Right cardiac atrium (tissue), 5 donors: ENCODE results near the gene TRIM27. TPM values are rescaled to one million over a fixed set of nuclear protein-coding genes. Genes with fewer than 3 reads are reported as not detected.
"Not testable (repeated sequence)": the region's sequence is repeated elsewhere in the genome, so short reads cannot be mapped to it uniquely, and the experiment has no call there.

ENCODE experiments used
- ATAC-seq, 2 donors: fragments of 200-7000 bp; cut with Tn5 transposase; one replicate each; pipeline versions ENCODE4 v1.8.0 to v1.9.1; 2020; ENCODE audit warnings: moderate library complexity in 2 of 2, mild to moderate bottlenecking in 1 of 2
- DNase-seq, 3 donors: peaks; one replicate each; pipeline ENCODE4 v3.0.0-alpha.2; 2020
- H3K27ac ChIP-seq: one replicate; pipeline ENCODE4 v1.5.1; 2013; ENCODE audit warnings: mild to moderate bottlenecking, low read length, control low read depth, moderate library complexity
- H3K27me3 ChIP-seq: one replicate; pipeline ENCODE4 v1.6.1; 2013; ENCODE audit not compliant: control insufficient read depth, insufficient read depth
- H3K4me1 ChIP-seq: one replicate; pipeline ENCODE4 v1.6.1; 2013; ENCODE audit warnings: low read length; ENCODE audit not compliant: control insufficient read depth, insufficient read depth
- H3K4me3 ChIP-seq: one replicate; pipeline ENCODE4 v1.5.1; 2013; ENCODE audit warnings: low read length, control low read depth
- H3K9me3 ChIP-seq: one replicate; pipeline ENCODE4 v1.6.1; 2013; ENCODE audit warnings: low read length; ENCODE audit not compliant: control insufficient read depth
- whole genome bisulfite sequencing: extraction: QIAGEN DNeasy Blood & Tissue Kit; methylation state at CpG from one replicate; pipeline ENCODE4 v1.1.7; 2013; 5-methylcytosine and 5-hydroxymethylcytosine counted together
- intact Hi-C, 4 donors: fragments of 100-400 bp; cut with DNase I; formaldehyde crosslinking; loops; one replicate each; pipeline versions ENCODE4 v1.11.0 to v1.14.0; 2022 to 2023
- long read RNA-seq, 4 donors: library from polyadenylated mRNA; unstranded; transcript quantifications; one replicate each; pipeline ENCODE4 v2.0.0, GENCODE V29; 2020 to 2021
- polyA plus RNA-seq: library from polyadenylated mRNA; stranded (reverse); fragments of 200-250 nt; gene quantifications from one replicate; pipeline ENCODE4 v1.2.3, GENCODE V29; 2013
- total RNA-seq, 4 donors: library from RNA; stranded (reverse); fragmentation: NEBNext Ultra II Directional; extraction: Animal tissue kit (Norgen Biotek cat#: 25700); gene quantifications; one replicate each; pipeline ENCODE4 v1.2.1, GENCODE V29; 2021
- donor health status: healthy with polysubstance abuse.
- donor health status: DM: no; HTN: yes; CAD: no.
- donor health status: DM: no; HTN: no; CAD: no.
- donor health status: DM: no; HTN: yes; CAD: no; lungs with severe emphysema.
- donor health status: DM: yes; HTN: yes; CAD: no.

The TRIM27 gene
- total RNA-seq: 10 to 100 TPM; 17.9 to 23.1 (median 22.0) TPM
- 16.8 TPM for polyA plus RNA-seq
- long read RNA-seq, donor 1, transcript TRIM27-202 (8 exons, 2,967 nt): major isoform, 58 of 61 reads
- long read RNA-seq, donor 1, partial matches to known transcripts: 0 of 61 reads
- long read RNA-seq, donor 1, other reads (novel, unspliced or antisense): 3 of 61 reads
- long read RNA-seq, donor 2, transcript TRIM27-202 (8 exons, 2,967 nt): major isoform, 39 of 42 reads
- long read RNA-seq, donor 2, partial matches to known transcripts: 0 of 42 reads
- long read RNA-seq, donor 2, other reads (novel, unspliced or antisense): 3 of 42 reads
- long read RNA-seq, donor 3, transcript TRIM27-202 (8 exons, 2,967 nt): major isoform, 117 of 140 reads
- long read RNA-seq, donor 3, partial matches to known transcripts: 5 of 140 reads
- long read RNA-seq, donor 3, other reads (novel, unspliced or antisense): 18 of 140 reads
- long read RNA-seq, donor 4, transcript TRIM27-202 (8 exons, 2,967 nt): major isoform, 42 of 46 reads
- long read RNA-seq, donor 4, partial matches to known transcripts: 0 of 46 reads
- long read RNA-seq, donor 4, other reads (novel, unspliced or antisense): 4 of 46 reads

GRCh38 chr6:28923318-28924102 lies at the start of gene TRIM27:
Gene TRIM27, minus strand, starts transcription at chr6:28923985. Its CDS starts 353 bp downstream, at chr6:28923632.
- ATAC-seq (peak; percentile 97), DNase-seq (peak; percentile 95 to 98 (median 97))
- intact Hi-C loops: loop anchor here in 2 of 4 donors (5.0 to 10.0 kb wide), 3 partner anchors 64 to 1449 kb away; partner anchors contain the start of gene ZNF184 (in 1 of the 2)
- WGBS: under 1% methylated on average over 89 of the region's 89 CpGs
- H3K27ac ChIP-seq: peak within 1 kb of the TSS; percentile 96
- peak within 1 kb of the TSS; percentile 50 for H3K4me3 ChIP-seq
- H3K27me3 ChIP-seq: no peaks in the 10 kb centered on the region
- H3K9me3 ChIP-seq: no peaks in the 10 kb centered on the region
- H3K4me1 ChIP-seq: peaks cover 2% of the 10 kb centered on the region

- peak in 1 of 3 donors; percentile 54 for DNase-seq
- H3K4me3 ChIP-seq, intact Hi-C loops, H3K27me3 ChIP-seq, H3K27ac ChIP-seq, ATAC-seq, H3K4me1 ChIP-seq, H3K9me3 ChIP-seq: not testable (repeated sequence)
- WGBS: 90% methylated on average over 21 of the region's 21 CpGs
Observed at GRCh38 chr6:28970056-28970455, 46.3 kb upstream of the TRIM27 start.

GRCh38 chr6:28969129-28969528 lies 45.3 kb upstream of the TRIM27 start:
- WGBS: 73% methylated on average over 15 of the region's 15 CpGs

GRCh38 chr6:28968476-28968875 lies 44.7 kb upstream of the TRIM27 start:
- H3K4me1 ChIP-seq: no peaks in the 10 kb centered on the region
- H3K27me3 ChIP-seq: no peaks in the 10 kb centered on the region
- ATAC-seq: no peak
- H3K27ac ChIP-seq: no peak overlapping the region
- 82% methylated on average over 4 of the region's 4 CpGs for WGBS
- no peak for DNase-seq
- H3K9me3 ChIP-seq: no peaks in the 10 kb centered on the region
- H3K4me3 ChIP-seq: no peak overlapping the region
- intact Hi-C loops: no loop called here

More at GRCh38 chr6:28969129-28969528, 45.3 kb upstream of the TRIM27 start:
- ATAC-seq: no peak
- no peaks in the 10 kb centered on the region for H3K4me1 ChIP-seq
- DNase-seq: no peak
- no peak overlapping the region for H3K4me3 ChIP-seq
- intact Hi-C loops: no loop called here
- H3K27ac ChIP-seq: no peak overlapping the region
- no peaks in the 10 kb centered on the region for H3K9me3 ChIP-seq
- no peaks in the 10 kb centered on the region for H3K27me3 ChIP-seq

- intact Hi-C loops: no loop called here
- 88% methylated on average over 2 of the region's 2 CpGs for WGBS
Observed at GRCh38 chr6:28965706-28966105, 41.9 kb upstream of the TRIM27 start.

GRCh38 chr6:28960846-28961500 lies 37.2 kb upstream of the TRIM27 start:
- Histone ChIP-seq H3K27me3 (no peaks in the 10 kb centered on the region), H3K27ac (no peak overlapping the region), H3K9me3 (no peaks in the 10 kb centered on the region), H3K4me3 (no peak overlapping the region), H3K4me1 (no peaks in the 10 kb centered on the region)
- DNase-seq (no peak), ATAC-seq (no peak)
- WGBS: 89% methylated on average over 4 of the region's 4 CpGs
- intact Hi-C loops: no loop called here

More at GRCh38 chr6:28965706-28966105, 41.9 kb upstream of the TRIM27 start:
- Histone ChIP-seq H3K4me3 (no peak overlapping the region), H3K9me3 (no peaks in the 10 kb centered on the region), H3K27me3 (no peaks in the 10 kb centered on the region), H3K27ac (no peak overlapping the region), H3K4me1 (no peaks in the 10 kb centered on the region)
- ATAC-seq (no peak), DNase-seq (no peak)

- DNase-seq, intact Hi-C loops, ATAC-seq, H3K4me1 ChIP-seq, H3K4me3 ChIP-seq, H3K9me3 ChIP-seq, H3K27ac ChIP-seq, H3K27me3 ChIP-seq: not testable (repeated sequence)
- WGBS: 87% methylated on average over 13 of the region's 13 CpGs
Observed at GRCh38 chr6:28958561-28959243, 34.9 kb upstream of the TRIM27 start.

- H3K27ac ChIP-seq, H3K9me3 ChIP-seq, H3K4me1 ChIP-seq, ATAC-seq, DNase-seq, H3K4me3 ChIP-seq, H3K27me3 ChIP-seq, intact Hi-C loops: not testable (repeated sequence)
- 95% methylated on average over 24 of the region's 24 CpGs for WGBS
Observed at GRCh38 chr6:28957795-28958314, 34.1 kb upstream of the TRIM27 start.

- ATAC-seq: no peak
- H3K27me3 ChIP-seq: no peaks in the 10 kb centered on the region
- intact Hi-C loops: no loop called here
Observed at GRCh38 chr6:28956331-28956730, 32.5 kb upstream of the TRIM27 start.

More at GRCh38 chr6:28956331-28956730, 32.5 kb upstream of the TRIM27 start:
- WGBS: 85% methylated on average over 3 of the region's 3 CpGs
- H3K9me3 ChIP-seq: no peaks in the 10 kb centered on the region
- H3K27ac ChIP-seq: no peak overlapping the region
- DNase-seq: no peak
- no peaks in the 10 kb centered on the region for H3K4me1 ChIP-seq
- no peak overlapping the region for H3K4me3 ChIP-seq
